ENCODE data around the gene TIE1. TPM values are rescaled to one million over a fixed set of nuclear protein-coding genes. Genes with fewer than 3 reads are reported as not detected.

Gene TIE1
- total and polyA plus RNA-seq, 2 donors (not counting 3 experiments of a cell fraction or from before 2014, with no cell fraction given): 531 to 620 TPM

DNA sequence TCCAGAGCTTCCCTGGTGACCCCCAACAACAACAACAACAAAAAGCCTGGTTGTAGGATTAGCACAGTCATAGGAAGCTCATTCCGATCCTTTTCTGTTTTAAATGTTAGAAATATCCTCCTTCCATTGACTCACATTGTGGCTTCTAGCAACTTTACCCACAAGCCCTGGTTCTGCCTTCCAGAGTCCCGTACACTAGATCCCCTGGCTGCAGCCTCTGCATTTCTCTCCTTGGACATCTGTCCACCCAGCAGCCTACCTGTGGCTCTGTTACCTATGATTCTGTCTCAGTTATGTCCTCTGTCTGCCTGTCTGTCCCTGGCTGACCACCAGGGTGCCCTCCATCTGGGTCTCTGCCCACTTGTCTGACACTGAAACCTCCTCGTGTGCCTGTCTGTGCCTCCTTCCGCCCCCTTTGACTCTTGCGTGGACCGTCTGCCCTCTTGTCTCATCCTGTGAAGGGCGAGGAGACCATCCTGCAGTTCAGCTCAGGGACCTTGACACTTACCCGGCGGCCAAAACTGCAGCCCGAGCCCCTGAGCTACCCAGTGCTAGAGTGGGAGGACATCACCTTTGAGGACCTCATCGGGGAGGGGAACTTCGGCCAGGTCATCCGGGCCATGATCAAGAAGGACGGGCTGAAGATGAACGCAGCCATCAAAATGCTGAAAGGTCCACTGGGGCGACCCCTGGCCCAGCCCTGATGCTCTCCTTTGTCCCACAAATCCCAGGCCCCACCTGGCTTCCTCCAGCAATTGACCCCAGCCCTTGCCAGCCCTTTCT lies 16.1 kb downstream of the TIE1 start:
- Histone ChIP-seq H3K9ac (replicated peaks; ENCODE audit: extremely low read depth, insufficient read depth, low read length) (no peak overlapping the region), H3K36me3 (ENCODE audit: control insufficient read depth in 2 of 2, extremely low read depth in 1 of 2, insufficient read depth in 2 of 2, low read length in 2 of 2) (peaks cover 49 to 86% of the 10 kb centered on the region in 2 experiments), H3K4me1 (ENCODE audit: control insufficient read depth, extremely low read depth, insufficient read depth, low read length) (no peaks in the 10 kb centered on the region), H3K27ac (ENCODE audit: insufficient read depth, low read depth, low read length) (no peak overlapping the region), H2AFZ (ENCODE audit: low read depth, low read length) (no peak overlapping the region), H3K4me3 (replicated peaks in 1 of 3; ENCODE audit: insufficient read depth in 1 of 3, low read depth in 1 of 3, low read length in 3 of 3) (no peak overlapping the region), H4K20me1 (replicated peaks; ENCODE audit: control insufficient read depth, extremely low read depth, insufficient read depth, low read length) (no peaks in the 10 kb centered on the region), H3K79me2 (ENCODE audit: control insufficient read depth, insufficient read depth, low read length) (no peaks in the 10 kb centered on the region), H3K27me3 (ENCODE audit: control insufficient read depth in 2 of 2, insufficient read depth in 2 of 2, low read length in 2 of 2) (no peaks in the 10 kb centered on the region), H3K9me1 (replicated peaks; ENCODE audit: control insufficient read depth, extremely low read depth, insufficient read depth, low read length) (no peaks in the 10 kb centered on the region), H3K9me3 (replicated peaks; ENCODE audit: control insufficient read depth, insufficient read depth, low read length) (no peaks in the 10 kb centered on the region), H3K4me2 (ENCODE audit: insufficient read depth, low read length) (no peak overlapping the region)
- DNase-seq (ENCODE audit: low read depth, low spot score) (no peak), FAIRE-seq (no peak)
- TSS peak; percentile 8 for BruUV-seq (replicated peaks)
- dilution Hi-C loops (cut with MboI; ENCODE audit: extremely low pct_ligation_motif_present, low sequenced_read_pairs) (no loop called here), intact Hi-C loops (cut with micrococcal nuclease) (no loop called here)
- ChIA-PET CTCF (interaction anchor here (0.6 to 3.1 kb wide), 6 partner anchors 13 to 97 kb away, joined by 3 to 12 read pairs (median 6); partner anchors contain the start of gene CDC20), POLR2A (interaction anchor here (0.8 kb wide), 1 partner anchor 13 kb away, joined by 5 read pairs; no protein-coding TSS in a partner anchor)
- no peak for TF ChIP-seq FOS (IDR thresholded peaks at IDR 0.05; ENCODE audit: borderline replicate concordance, insufficient read depth, low read length)
- TF ChIP-seq, protein P1, sequence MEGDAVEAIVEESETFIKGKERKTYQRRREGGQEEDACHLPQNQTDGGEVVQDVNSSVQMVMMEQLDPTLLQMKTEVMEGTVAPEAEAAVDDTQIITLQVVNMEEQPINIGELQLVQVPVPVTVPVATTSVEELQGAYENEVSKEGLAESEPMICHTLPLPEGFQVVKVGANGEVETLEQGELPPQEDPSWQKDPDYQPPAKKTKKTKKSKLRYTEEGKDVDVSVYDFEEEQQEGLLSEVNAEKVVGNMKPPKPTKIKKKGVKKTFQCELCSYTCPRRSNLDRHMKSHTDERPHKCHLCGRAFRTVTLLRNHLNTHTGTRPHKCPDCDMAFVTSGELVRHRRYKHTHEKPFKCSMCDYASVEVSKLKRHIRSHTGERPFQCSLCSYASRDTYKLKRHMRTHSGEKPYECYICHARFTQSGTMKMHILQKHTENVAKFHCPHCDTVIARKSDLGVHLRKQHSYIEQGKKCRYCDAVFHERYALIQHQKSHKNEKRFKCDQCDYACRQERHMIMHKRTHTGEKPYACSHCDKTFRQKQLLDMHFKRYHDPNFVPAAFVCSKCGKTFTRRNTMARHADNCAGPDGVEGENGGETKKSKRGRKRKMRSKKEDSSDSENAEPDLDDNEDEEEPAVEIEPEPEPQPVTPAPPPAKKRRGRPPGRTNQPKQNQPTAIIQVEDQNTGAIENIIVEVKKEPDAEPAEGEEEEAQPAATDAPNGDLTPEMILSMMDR (IDR thresholded peaks at IDR 0.05; ENCODE audit: extremely low read depth in 1 of 2, insufficient read depth in 1 of 2, low read depth in 1 of 2, low read length in 2 of 2): peak; percentile 24 to 26

DNA sequence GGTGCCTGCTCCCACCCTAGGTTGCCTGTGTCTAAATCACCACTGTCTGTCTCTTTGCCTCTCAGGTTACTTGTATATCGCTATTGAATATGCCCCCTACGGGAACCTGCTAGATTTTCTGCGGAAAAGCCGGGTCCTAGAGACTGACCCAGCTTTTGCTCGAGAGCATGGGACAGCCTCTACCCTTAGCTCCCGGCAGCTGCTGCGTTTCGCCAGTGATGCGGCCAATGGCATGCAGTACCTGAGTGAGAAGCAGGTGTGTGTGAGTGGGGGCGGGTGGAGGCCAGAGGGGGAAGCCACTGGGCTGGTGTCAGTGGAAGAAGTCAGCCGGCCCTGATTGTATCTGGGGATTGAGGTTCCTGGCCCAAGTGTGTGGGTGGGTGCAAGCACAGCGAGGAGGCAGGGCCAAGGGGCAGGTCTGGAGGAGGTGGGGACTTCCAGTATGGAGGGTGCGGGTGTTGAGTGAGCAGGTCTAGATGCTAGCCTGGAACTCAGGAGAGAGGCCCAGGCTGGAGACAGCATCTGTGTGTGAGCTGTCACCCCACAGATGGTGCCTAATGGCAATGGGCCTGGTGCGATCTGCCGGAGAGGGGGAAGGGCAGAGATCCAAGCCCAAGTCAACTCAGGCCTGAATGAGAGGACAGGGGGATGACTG lies 17.2 kb downstream of the TIE1 start:
- Histone ChIP-seq H3K9me1 (replicated peaks; ENCODE audit: control insufficient read depth, extremely low read depth, insufficient read depth, low read length) (no peaks in the 10 kb centered on the region), H3K4me1 (ENCODE audit: control insufficient read depth, extremely low read depth, insufficient read depth, low read length) (no peaks in the 10 kb centered on the region), H3K4me3 (replicated peaks in 1 of 3; ENCODE audit: insufficient read depth in 1 of 3, low read depth in 1 of 3, low read length in 3 of 3) (no peak overlapping the region), H3K36me3 (ENCODE audit: control insufficient read depth in 2 of 2, extremely low read depth in 1 of 2, insufficient read depth in 2 of 2, low read length in 2 of 2) (peaks cover 49 to 84% of the 10 kb centered on the region in 2 experiments), H3K4me2 (ENCODE audit: insufficient read depth, low read length) (no peak overlapping the region), H3K9me3 (replicated peaks; ENCODE audit: control insufficient read depth, insufficient read depth, low read length) (no peaks in the 10 kb centered on the region), H3K9ac (replicated peaks; ENCODE audit: extremely low read depth, insufficient read depth, low read length) (no peak overlapping the region), H2AFZ (ENCODE audit: low read depth, low read length) (no peak overlapping the region), H3K27ac (ENCODE audit: insufficient read depth, low read depth, low read length) (no peak overlapping the region), H4K20me1 (replicated peaks; ENCODE audit: control insufficient read depth, extremely low read depth, insufficient read depth, low read length) (no peaks in the 10 kb centered on the region), H3K27me3 (ENCODE audit: control insufficient read depth in 2 of 2, insufficient read depth in 2 of 2, low read length in 2 of 2) (no peaks in the 10 kb centered on the region), H3K79me2 (ENCODE audit: control insufficient read depth, insufficient read depth, low read length) (no peaks in the 10 kb centered on the region)
- DNase-seq (ENCODE audit: low read depth, low spot score): no peak
- CTCF ChIA-PET: interaction anchor here (2.0 to 3.1 kb wide), 2 partner anchors 91 to 96 kb away, joined by 9 to 12 read pairs; no protein-coding TSS in a partner anchor
- no peak for TF ChIP-seq POLR2AphosphoS5 (IDR thresholded peaks at IDR 0.05; ENCODE audit: insufficient read depth, low read depth, low read length)
- TF ChIP-seq, protein P2, sequence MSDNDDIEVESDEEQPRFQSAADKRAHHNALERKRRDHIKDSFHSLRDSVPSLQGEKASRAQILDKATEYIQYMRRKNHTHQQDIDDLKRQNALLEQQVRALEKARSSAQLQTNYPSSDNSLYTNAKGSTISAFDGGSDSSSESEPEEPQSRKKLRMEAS (IDR thresholded peaks at IDR 0.05; ENCODE audit: insufficient read depth, insufficient read length): no peak
- no peak for TF ChIP-seq EZH2 (IDR thresholded peaks at IDR 0.05; ENCODE audit: borderline replicate concordance, low read depth, low read length, severe bottlenecking)
- TF ChIP-seq JUN (IDR thresholded peaks at IDR 0.05; ENCODE audit: borderline replicate concordance, insufficient read depth, insufficient read length, low read depth): no peak
- TF ChIP-seq, protein P1 (IDR thresholded peaks at IDR 0.05; ENCODE audit: extremely low read depth in 1 of 2, insufficient read depth in 1 of 2, low read depth in 1 of 2, low read length in 2 of 2): no peak
- TF ChIP-seq FOS (IDR thresholded peaks at IDR 0.05; ENCODE audit: borderline replicate concordance, insufficient read depth, low read length): no peak
- no peak for TF ChIP-seq GATA2 (IDR thresholded peaks at IDR 0.05; ENCODE audit: insufficient read depth, insufficient read length, low read depth, low read length)
- TF ChIP-seq MYC (IDR thresholded peaks at IDR 0.05; ENCODE audit: low read depth, low read length): no peak
- dilution Hi-C loops (cut with MboI; ENCODE audit: extremely low pct_ligation_motif_present, low sequenced_read_pairs) (no loop called here), intact Hi-C loops (cut with micrococcal nuclease) (no loop called here)
- no peak for FAIRE-seq
- no TSS peak for BruUV-seq (replicated peaks)
- POLR2A ChIA-PET: no interaction called here
